AG20443 (cell line): ENCODE measurements around the gene MYL11.
"Not testable (repeated sequence)": the region's sequence is repeated elsewhere in the genome, so short reads cannot be mapped to it uniquely, and the experiment has no call there.

Source experiments
- DNase-seq: peaks from one replicate; pipeline ENCODE4 v3.0.0; 2012; ENCODE audit warnings: low spot score, mixed read lengths

MYL11 gene

DNA sequence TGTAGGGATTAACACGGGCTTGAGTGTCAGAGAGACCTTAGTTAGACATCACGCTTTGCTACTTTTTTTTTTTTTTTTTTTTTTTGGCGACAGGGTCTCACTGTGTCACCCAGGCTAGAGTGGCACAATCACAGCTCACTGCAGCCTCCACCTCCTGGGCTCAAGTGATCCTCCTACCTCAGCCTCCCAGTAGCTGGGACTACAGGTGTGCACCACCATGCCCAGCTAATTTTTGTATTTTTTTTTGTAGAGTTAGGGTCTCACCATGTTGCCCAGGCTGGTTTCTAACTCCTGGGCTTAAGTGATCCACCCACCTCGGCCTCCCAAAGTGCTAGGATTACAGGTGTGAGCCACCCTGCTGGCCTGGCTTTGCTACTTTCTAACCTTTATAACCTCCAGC, 22.0 kb downstream of the MYL11 start:
- not testable (repeated sequence) for DNase-seq

DNA sequence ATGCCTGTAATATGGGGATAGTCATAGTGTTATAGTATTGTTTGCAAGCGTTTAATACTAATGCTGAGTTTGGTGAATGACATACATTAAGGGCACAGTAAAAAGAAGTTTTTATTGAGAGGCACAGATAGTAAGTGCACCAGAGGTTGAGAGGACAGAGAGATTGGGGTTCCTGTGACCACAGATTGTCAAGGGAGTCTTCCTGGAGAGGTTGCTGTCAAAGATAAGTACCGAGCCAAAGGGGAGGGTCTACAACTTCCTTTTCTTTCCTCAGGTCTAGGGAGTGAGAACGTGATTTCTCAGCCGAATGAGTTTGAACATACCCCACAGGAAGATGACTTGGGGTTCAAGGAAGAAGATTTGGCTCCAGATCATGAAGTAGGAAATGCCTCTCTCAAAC, 22.5 kb downstream of the MYL11 start:
- DNase-seq, result no peak

DNA sequence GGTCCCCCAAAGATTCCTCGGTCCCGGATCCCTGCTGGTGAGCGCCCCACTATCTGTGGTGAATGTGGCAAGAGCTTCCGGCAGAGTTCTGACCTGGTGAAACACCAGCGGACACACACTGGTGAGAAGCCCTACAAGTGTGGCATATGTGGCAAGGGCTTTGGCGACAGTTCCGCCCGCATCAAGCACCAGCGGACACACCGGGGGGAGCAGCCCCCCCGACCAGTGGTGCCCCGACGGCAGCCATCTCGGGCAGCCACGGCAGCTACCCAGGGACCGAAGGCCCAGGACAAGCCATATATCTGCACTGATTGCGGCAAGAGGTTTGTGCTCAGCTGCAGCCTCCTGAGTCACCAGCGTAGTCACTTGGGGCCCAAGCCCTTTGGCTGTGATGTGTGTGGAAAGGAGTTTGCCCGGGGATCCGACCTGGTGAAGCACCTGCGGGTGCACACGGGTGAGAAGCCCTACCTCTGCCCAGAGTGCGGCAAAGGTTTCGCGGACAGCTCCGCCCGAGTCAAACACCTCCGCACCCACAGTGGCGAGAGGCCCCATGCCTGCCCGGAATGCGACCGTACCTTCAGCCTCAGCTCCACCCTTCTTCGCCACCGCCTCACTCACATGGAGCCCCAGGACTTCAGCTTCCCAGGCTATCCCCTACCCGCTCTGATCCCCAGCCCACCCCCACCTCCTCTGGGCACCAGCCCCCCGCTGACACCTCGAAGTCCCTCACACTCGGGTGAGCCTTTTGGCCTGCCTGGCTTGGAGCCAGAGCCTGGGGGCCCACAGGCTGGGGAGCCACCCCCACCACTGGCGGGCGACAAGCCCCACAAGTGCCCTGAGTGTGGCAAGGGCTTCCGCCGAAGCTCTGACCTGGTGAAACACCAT, 23.4 kb downstream of the MYL11 start:
- DNase-seq, result no peak

DNA sequence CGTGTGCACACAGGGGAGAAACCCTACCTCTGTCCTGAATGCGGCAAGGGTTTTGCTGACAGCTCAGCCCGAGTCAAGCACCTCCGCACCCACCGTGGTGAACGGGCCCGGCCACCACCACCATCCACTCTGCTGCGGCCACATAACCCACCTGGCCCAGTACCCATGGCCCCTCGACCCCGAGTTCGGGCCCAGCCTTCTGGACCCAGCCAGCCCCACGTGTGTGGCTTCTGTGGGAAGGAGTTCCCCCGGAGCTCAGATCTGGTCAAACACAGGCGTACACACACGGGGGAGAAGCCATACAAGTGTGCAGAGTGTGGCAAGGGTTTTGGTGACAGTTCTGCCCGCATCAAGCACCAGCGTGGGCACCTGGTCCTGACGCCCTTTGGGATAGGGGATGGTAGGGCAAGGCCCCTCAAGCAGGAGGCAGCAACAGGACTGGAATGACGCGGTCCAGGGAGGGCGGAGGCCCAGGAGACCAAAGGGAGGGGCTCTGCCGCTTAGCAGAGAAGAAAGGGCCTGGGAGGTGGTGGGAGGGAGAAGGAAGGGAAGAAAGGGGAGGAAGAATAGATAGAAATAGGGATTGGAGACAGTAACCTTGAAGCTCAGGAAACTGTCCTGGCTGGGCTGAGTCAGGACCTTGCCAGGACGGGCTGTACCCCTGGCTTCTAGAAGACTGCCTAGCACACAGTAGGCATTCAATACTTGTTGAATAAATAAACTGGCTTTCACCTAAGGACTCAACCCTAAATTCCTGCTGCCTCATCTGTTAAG, 24.2 kb downstream of the MYL11 start:
- DNase-seq, result no peak

DNA sequence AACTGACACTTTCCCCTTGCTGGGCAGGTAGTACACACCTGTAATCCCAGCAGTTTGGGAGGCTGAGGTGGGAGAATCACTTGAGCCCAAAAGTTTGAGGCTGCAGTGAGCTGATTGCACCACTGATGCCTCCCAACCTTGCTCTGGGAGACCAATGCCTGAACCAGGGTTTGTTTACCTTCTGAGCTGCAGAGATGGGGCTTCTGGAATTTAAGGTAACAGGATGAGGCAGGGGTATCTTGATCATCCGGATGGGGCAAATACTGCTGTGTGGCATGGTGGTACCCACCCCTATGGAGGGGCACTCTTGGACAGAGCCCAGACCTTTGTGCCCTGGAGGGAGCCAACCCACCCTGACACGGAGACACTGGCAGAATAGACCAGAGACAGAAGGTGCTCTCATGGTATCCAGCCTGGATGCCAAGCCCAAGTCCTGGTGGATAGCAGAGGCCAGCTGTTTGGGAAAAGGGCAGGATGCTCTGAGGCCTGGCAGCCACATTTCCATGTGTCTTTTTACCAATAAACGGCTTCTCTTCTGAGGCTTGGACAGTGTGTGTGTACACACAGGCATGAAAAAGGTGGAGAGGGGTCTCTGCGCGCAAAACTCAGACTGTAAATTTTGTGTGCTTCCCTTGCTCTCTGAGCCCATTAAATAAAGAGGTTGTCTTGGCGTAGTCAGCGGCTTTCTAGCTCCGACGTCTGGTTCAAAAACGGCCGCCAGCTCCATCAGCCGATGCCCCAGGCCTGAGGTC, 25.0 kb downstream of the MYL11 start:
- no peak for DNase-seq

DNA sequence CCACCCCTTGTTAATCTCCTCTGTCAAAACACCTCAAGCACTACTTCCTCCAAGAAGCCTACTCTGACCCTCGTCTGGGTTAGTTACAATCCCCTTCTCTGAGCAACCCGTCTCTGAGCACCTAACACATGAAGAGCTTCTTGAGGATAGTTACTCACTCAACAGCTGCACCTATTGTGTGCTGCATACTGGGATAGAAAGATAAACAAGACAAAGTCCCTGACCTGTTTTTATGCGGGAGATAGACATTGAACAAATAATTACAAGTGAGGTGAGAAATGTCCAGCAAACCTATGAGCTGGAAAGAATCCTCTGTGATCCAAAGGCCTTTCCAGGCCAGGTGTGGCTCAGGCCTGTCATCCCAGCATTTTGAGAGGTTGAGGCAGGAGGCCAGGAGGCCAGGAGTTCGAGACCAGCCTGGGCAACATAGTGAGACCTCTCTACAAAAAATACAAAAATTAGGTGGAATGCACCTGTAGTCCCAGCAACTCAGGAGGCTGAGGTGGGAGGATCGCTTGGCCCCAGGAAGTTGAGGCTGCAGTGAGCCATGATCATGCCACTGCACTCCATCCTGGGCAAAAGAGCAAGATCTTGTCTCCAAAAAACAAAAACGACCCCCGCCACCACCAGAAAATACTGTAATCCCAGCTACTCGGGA, 27.3 kb downstream of the MYL11 start:
- DNase-seq, result no peak

DNA sequence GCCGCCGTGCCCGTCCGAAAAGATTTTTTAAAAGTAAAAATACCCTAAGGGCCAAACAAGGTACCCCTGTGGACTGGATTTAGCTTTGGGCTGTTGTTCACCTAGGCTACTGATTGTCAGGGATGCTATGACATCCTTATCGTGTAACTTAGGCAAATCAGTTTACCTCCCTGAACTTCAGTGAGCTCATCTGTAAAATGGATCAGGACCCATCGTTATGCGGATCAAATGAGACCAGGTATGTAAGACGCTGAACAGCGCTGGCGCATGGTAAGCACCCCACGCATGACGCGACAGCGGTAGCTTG, 32.1 kb downstream of the MYL11 start:
- DNase-seq, result no peak

DNA sequence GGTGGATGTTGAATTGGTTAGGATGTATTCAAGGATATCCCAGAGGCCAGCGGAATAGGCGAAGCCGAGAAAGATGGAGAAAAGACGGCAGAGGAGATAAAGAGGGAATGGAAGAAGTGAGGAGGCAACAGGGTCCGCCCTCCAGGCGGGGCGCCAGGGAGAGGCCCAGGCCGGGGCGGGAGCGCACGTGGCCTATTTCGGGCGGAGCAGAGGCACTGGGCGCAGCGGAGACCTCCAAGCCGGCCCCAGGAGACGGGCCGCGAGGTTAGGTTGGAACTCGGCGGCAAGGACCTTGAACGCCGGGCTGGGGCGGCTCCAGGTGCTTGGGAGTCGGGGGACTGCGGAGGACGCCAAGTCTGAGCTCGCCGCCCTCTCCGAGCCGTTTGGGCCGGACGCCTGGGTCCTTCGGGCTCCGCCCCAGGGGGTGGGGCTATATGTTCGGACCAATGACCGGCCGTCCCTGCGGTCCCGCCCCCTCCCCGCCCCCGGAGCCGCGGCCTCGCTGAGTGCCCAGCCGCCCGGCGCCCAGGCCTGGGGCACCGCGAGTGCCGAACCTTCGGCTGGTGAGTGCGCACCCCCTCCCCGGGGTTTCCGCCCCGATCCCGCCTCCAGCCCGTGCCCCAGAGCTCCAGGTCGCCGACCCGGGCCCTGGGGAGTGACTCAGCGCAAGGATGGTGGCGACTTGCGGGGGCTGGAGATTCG, 32.7 kb downstream of the MYL11 start, which contains the start of gene ZNF771:
ZNF771 (plus strand) TSS at position 505 of the 702 bp plus-strand sequence. CDS start 448 bp downstream, outside the sequence.
- peak; percentile 95 for DNase-seq

DNA sequence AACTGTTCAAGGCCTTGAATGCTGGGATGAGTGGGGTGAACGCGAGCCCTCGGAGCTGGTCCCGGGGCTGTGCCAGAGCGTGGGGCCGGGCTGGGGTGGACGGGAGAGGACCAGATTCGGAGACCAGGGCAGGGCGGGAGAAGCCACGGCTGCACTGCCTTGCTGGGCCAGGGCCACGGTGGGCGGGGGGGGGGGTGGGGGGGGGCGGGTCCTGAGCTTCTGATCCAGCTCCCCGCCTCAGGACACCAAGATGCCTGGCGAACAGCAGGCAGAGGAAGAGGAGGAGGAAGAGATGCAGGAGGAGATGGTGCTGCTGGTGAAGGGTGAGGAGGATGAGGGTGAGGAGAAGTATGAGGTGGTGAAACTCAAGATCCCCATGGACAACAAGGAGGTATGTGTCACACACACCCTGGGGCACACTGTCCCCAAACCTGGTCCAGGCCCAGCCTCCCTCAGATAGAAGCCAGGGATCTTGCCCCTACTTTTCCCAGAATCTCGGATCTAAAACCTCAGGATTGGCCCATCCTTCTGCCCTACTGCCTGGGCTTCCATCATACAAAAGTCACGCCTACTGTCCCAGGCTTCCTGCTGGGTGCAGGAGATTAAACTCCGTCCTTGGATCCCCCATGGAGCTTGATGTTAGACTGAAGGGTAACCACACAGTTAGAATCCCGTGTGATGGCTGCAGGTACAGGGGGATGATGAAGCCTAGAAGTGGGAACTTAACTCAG, 33.4 kb downstream of the MYL11 start:
- peak; percentile 76 for DNase-seq

DNA sequence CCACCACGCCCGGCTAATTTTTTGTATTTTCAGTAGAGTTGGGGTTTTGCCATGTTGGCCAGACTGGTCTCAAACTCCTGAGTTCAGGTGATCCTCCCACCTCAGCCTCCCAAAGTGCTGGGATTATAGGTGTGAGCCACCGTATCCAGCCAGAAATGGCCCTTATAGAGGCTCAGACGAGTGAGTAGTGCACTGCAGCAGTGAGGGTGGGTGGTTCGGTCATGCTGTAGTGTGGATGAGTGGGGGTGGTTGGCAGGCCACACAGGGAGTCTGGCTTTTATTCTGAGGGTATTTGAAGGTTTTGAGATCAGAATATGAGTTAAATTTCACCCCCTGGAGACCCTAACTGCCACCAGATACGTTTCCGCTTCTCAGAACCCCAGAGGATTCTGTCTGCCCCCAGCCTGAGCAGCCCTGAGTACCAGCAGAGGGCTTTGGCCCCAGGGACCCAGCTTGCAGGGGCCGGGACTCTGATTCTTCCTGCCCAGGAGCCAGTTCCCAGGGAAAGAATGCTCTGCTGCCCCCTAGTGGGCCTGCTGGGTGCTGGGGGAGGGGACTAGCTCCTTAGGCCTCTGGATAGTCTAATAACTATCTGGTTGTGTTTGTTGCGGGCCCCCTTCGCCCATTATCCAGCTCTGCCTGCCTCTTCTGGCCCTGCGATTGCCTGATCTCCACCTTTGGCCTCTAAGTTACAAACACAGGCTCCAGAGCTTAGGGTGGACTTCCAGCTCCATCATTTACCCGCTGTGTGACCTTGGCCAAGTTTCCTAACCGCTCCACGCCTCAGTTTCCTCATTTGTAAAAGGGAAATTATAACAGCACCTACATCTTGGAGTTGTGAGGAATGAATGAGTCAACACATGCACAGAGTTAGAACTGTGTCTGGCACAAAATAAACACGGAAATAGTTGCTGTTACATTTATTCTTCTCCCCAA, 34.8 kb downstream of the MYL11 start:
- DNase-seq, result peak; percentile 90

DNA sequence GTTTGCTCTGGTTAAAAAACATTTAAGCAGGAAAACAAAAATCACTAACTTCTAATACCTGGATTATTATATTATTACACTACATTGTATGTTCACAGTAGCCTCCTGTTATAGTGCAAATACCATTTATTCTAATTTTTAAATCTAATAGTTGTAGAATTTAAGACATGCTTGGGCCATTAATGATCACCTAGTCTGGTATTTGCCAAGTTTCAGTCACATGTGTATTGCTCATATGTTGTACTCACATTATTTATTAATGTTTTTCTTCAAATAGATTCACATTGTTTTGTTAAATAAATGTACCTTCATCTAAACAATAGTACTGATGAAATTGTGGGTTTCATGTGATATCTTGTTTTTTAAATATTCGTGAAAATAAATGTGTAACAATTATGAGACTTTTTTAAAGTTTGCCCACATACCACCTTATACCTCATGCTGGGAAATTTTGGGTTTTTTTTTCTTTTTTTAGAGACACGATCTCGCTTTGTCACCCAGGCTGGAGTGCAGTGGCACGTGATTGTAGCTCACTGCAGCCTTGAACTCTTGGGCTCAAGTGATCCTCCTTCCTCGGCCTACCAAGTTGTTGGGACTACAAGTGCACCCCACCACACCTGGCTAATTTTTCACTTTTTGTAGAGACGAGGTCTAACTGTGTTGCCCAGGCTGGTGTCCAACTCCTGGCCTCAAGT, 38.7 kb downstream of the MYL11 start:
- no peak for DNase-seq

DNA sequence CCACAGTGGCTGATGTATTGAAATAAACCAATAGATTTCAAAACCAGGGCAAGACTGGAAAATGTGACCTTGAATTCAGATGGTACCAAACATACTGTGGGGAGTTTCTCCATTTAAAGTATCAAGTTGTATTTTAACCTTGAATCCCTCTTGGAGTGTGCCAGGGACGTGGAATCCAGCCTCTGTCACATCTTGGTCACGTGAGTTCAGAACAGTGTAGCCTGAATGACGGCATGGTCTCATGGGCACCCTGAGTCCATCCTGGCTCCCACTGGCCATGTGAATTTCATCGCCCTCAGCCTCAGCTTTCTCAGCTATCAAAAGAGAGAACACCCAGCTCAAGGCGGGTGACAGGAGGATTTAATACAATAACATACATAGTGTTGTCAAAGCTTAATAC, 39.6 kb downstream of the MYL11 start:
- no peak for DNase-seq

DNA sequence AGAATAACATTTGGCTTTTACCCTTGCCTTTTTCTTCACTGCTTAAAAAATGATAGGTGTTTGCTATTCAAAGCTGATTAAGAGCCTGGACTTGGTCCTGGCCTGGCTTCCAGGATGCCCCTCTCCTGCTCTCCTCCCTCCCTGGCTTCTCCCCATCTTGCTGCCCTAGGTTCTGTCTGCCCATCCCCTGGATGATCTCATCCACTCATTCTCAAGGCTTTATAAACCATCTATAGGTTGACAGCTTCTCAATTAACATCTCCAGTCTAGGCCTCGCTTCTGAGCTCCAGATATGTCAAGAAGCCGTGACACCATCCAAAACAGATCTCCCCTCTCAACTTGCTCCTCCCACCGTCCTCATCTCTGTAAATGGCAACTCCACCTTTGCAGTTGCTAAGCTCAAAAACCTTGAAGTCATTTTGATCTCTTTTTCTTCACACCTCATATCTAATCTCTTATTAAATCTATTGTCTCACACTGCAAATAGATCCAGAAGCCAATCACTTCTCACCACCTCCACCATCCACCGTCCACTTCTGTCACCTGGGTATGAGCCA, 41.5 kb downstream of the MYL11 start:
- DNase-seq, result no peak

DNA sequence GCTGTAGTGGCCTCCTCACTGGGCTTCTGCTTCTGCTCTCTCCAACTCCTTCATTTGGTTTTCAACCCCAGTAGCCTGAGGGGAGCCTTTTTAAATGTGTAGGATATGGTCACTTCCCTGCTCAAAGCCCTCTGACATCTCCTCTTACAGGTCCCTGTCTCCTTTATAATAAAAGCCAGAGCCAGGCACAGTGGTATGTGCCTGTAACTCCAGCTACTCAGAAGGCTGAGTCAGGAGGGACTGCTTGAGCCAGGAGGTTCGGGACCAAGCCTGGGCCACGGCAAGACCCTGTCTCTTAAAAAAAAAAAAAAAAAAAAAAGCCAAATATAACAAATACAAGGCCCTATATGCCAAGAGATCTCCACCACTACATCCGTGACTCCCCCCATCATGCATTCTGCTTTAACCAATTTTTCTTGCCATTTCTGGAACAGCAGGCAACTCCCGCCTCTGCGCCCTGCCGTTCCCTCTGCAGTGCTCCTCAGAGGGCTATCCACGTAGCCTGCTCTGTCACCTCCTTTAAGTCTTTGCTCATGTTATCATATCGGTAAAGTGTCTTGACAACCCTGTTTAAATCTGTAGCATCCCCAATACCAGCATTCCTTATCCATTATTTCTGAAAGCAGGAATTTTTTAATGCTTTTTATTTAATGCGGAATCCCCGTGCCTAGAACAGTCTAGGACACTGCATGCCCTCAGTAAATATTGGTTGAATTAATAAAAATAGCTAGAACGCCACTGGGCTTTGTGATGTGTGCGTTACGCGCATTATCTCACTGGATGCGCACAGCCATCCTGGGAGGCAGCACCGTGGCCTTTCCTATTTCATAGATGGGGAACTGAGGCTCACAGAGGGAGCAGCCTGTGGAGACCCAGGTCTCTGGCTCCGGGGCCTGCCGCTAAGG, 42.3 kb downstream of the MYL11 start:
- no peak for DNase-seq

DNA sequence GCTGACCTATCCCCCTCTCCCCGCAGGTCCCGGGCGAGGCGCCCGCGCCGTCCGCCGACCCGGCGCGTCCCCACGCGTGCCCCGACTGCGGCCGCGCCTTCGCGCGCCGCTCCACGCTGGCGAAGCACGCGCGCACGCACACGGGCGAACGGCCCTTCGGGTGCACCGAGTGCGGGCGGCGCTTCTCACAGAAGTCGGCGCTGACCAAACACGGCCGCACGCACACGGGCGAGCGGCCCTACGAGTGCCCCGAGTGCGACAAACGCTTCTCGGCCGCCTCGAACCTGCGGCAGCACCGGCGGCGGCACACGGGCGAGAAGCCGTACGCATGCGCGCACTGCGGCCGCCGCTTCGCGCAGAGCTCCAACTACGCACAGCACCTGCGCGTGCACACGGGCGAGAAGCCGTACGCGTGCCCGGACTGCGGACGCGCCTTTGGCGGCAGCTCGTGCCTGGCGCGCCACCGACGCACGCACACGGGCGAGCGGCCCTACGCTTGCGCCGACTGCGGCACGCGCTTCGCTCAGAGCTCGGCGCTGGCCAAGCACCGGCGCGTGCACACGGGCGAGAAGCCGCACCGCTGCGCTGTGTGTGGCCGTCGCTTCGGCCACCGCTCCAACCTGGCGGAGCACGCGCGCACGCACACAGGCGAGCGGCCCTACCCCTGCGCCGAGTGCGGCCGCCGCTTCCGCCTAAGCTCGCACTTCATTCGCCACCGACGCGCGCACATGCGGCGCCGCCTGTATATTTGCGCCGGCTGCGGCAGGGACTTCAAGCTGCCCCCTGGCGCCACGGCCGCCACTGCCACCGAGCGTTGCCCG, 43.1 kb downstream of the MYL11 start:
- peak; percentile 95 for DNase-seq

DNA sequence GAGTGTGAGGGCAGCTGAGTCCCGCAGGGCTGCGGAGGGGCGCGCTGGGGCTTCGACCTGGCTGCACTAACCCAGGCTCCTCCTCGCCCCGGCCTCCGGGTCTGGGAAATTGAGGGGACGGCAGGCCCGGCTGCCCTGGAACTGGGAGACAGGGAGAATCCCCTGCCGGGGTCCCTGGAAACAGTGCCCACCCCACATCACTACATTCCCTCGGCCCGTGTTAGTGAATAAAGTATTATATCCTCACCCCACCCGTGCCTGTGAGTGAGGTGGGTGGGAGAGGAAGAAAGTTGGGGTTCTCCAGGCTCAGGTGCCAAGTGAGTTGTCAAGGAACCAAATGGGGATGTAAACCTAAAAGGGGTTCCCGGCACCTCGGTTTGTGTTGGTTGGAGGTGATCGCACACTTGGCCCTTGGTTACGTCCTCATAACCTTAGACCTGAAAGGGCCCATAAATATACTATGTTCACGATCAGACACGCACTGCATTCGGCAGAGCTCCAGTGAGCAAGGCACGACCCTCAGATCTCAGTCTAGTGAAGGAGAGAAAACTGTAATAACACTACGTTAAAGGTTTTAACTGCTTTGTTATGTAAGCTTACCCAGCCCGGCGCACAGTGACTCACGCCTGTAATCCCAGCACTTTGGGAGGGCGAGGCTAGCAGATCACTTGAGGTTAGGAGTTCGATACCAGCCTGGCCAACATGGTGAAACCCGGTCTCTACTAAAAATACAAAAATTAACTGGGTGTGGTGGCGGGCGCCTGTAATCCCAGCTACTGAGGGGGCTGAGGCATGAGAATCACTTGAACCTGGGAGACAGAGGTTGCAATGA, 44.0 kb downstream of the MYL11 start:
- DNase-seq, result no peak
